Tibial artery (tissue), 4 donors: ENCODE data around the gene PKP1.

Experiments used
- DNase-seq, 2 donors: peaks; one replicate each; pipeline ENCODE4 v3.0.0-alpha.2; 2019
- H3K27ac ChIP-seq, 2 donors: fragments of 200-600 bp; sonication (generic) in 1 of 2; 1 replicate in 1 of 2; 2 replicates in 1 of 2; pipeline ENCODE4 v1.5.1; 2018 to 2019; ENCODE audit warnings: mild to moderate bottlenecking in 1 of 2
- H3K27me3 ChIP-seq, 2 donors: fragments of 200-600 bp; sonication (generic) in 1 of 2; one replicate each; pipeline versions ENCODE4 v1.5.1 to v1.6.0; 2016 to 2019
- H3K36me3 ChIP-seq, 3 donors: fragments of 200-600 bp; sonication (generic) in 2 of 3; one replicate each; pipeline ENCODE4 v1.5.1; 2016 to 2019; ENCODE audit warnings: mild to moderate bottlenecking in 2 of 3
- H3K4me1 ChIP-seq, 4 donors: fragments of 200-600 bp; sonication (generic) in 2 of 4; 1 replicate in 3 of 4; 2 replicates in 1 of 4; pipeline ENCODE4 v1.5.1; 2016 to 2019
- H3K4me3 ChIP-seq, 2 donors: fragments of 200-600 bp; sonication (generic) in 1 of 2; 1 replicate in 1 of 2; 2 replicates in 1 of 2; pipeline ENCODE4 v1.5.1; 2018 to 2019; ENCODE audit warnings: mild to moderate bottlenecking in 2 of 2
- H3K9me3 ChIP-seq, 3 donors: fragments of 200-600 bp; sonication (generic) in 1 of 3; one replicate each; pipeline ENCODE4 v1.5.1; 2016 to 2019
- CTCF ChIP-seq, 2 experiments: fragments of 200-600 bp in 1 of 2; fragments of 450-650 bp in 1 of 2; IDR thresholded peaks; one replicate each; pipeline ENCODE4 v1.5.1; 2017 to 2019; ENCODE audit warnings: antibody characterized with exemption in 2 of 2, mild to moderate bottlenecking in 1 of 2, moderate library complexity in 1 of 2
- intact Hi-C: fragments of 100-400 bp; cut with DNase I; formaldehyde crosslinking; loops from one replicate; pipeline ENCODE4 v1.15.0; 2023; ENCODE audit warnings: low total_unique reads

The PKP1 gene

GRCh38 chr1:201270616-201271390, 12.5 kb upstream of the PKP1 start:
- H3K9me3 ChIP-seq: no peaks in the 10 kb centered on the region

GRCh38 chr1:201272799-201273198, 10.5 kb upstream of the PKP1 start:
- H3K27me3 ChIP-seq: peaks cover 0 to 23% of the 10 kb centered on the region in 2 donors
- H3K27ac ChIP-seq: no peak overlapping the region
- no peak overlapping the region for H3K4me3 ChIP-seq
- peaks cover 0 to 8% (median 3%) of the 10 kb centered on the region in 4 donors for H3K4me1 ChIP-seq
- no peak for DNase-seq
- no peaks in the 10 kb centered on the region for H3K9me3 ChIP-seq
- intact Hi-C loops: loop anchor here (10.0 kb wide), 1 partner anchor 578 kb away; no protein-coding TSS in a partner anchor
- no peak for TF ChIP-seq CTCF (IDR thresholded peaks at IDR 0.05)
- no peaks in the 10 kb centered on the region for H3K36me3 ChIP-seq

More at GRCh38 chr1:201270616-201271390, 12.5 kb upstream of the PKP1 start:
- Histone ChIP-seq H3K27me3 (peaks cover 0 to 29% of the 10 kb centered on the region in 2 donors), H3K4me1 (peaks cover 0 to 6% (median 3%) of the 10 kb centered on the region in 4 donors), H3K27ac (no peak overlapping the region), H3K36me3 (no peaks in the 10 kb centered on the region), H3K4me3 (no peak overlapping the region)
- DNase-seq: no peak
- intact Hi-C loops: loop anchor here (10.0 kb wide), 1 partner anchor 576 kb away; no protein-coding TSS in a partner anchor
- no peak for TF ChIP-seq CTCF (IDR thresholded peaks at IDR 0.05)

GRCh38 chr1:201274616-201275252, 8.6 kb upstream of the PKP1 start:
- H3K27me3 ChIP-seq: peaks cover 0 to 13% of the 10 kb centered on the region in 2 donors
- no peak for DNase-seq
- TF ChIP-seq CTCF (IDR thresholded peaks at IDR 0.05): no peak
- intact Hi-C loops: loop anchor here (10.0 kb wide), 1 partner anchor 580 kb away; no protein-coding TSS in a partner anchor
- no peaks in the 10 kb centered on the region for H3K9me3 ChIP-seq
- H3K4me3 ChIP-seq: no peak overlapping the region
- H3K4me1 ChIP-seq: peaks cover 0 to 8% (median 3%) of the 10 kb centered on the region in 4 donors
- no peaks in the 10 kb centered on the region for H3K36me3 ChIP-seq
- H3K27ac ChIP-seq: peak overlapping the region in 1 of 2 donors; percentile 6

GRCh38 chr1:201275253-201275666, 8.0 kb upstream of the PKP1 start:
- DNase-seq: peak in 1 of 2 donors; percentile 77
- TF ChIP-seq CTCF (IDR thresholded peaks at IDR 0.05): no peak
- Histone ChIP-seq H3K36me3 (no peaks in the 10 kb centered on the region), H3K9me3 (no peaks in the 10 kb centered on the region), H3K4me3 (no peak overlapping the region), H3K27me3 (peaks cover 0 to 17% of the 10 kb centered on the region in 2 donors), H3K4me1 (peaks cover 0 to 8% (median 3%) of the 10 kb centered on the region in 4 donors), H3K27ac (peak overlapping the region in 1 of 2 donors; percentile 6)
- intact Hi-C loops: loop anchor here (10.0 kb wide), 1 partner anchor 580 kb away; no protein-coding TSS in a partner anchor

- intact Hi-C loops: loop anchor here (10.0 kb wide), 1 partner anchor 582 kb away; no protein-coding TSS in a partner anchor
- TF ChIP-seq CTCF (IDR thresholded peaks at IDR 0.05): no peak
Measured at GRCh38 chr1:201276891-201277290, 6.4 kb upstream of the PKP1 start.

More at GRCh38 chr1:201276891-201277290, 6.4 kb upstream of the PKP1 start:
- peaks cover 0 to 22% of the 10 kb centered on the region in 2 donors for H3K27me3 ChIP-seq
- no peaks in the 10 kb centered on the region for H3K9me3 ChIP-seq
- H3K27ac ChIP-seq: no peak overlapping the region
- no peak overlapping the region for H3K4me3 ChIP-seq
- H3K4me1 ChIP-seq: peaks cover 0 to 8% (median 3%) of the 10 kb centered on the region in 4 donors
- DNase-seq: no peak
- H3K36me3 ChIP-seq: no peaks in the 10 kb centered on the region
